Mucosa of descending colon (tissue), 3 donors: ENCODE results near the gene NEMP2. TPM values are rescaled to one million over a fixed set of nuclear protein-coding genes. Genes with fewer than 3 reads are reported as not detected.

Source experiments
- ATAC-seq: fragments of 200-7000 bp; cut with Tn5 transposase; one replicate; pipeline ENCODE4 v1.9.1; 2020; ENCODE audit warnings: mild to moderate bottlenecking, moderate library complexity
- DNase-seq, 3 donors: peaks; one replicate each; pipeline ENCODE4 v3.0.0-alpha.2; 2020
- H3K36me3 ChIP-seq: fragments of 200-600 bp; one replicate; pipeline ENCODE4 v1.8.0; 2021; ENCODE audit warnings: low read depth, mild to moderate bottlenecking
- H3K4me1 ChIP-seq: fragments of 200-600 bp; one replicate; pipeline ENCODE4 v1.8.0; 2021; ENCODE audit warnings: low read depth, mild to moderate bottlenecking
- H3K4me3 ChIP-seq: fragments of 200-600 bp; one replicate; pipeline ENCODE4 v1.8.0; 2021; ENCODE audit warnings: mild to moderate bottlenecking
- H3K9me3 ChIP-seq: fragments of 200-600 bp; one replicate; pipeline ENCODE4 v1.8.0; 2021; ENCODE audit warnings: mild to moderate bottlenecking
- CTCF ChIP-seq: fragments of 200-600 bp; IDR thresholded peaks from one replicate; pipeline ENCODE4 v1.8.0; 2022; ENCODE audit warnings: antibody characterized with exemption, mild to moderate bottlenecking
- intact Hi-C, 2 donors: fragments of 100-400 bp; cut with DNase I in 1 of 2; cut with micrococcal nuclease in 1 of 2; formaldehyde crosslinking; loops; one replicate each; pipeline versions ENCODE4 v1.11.0 to v1.11.1; 2022; cut with DNase I, micrococcal nuclease
- total RNA-seq, 3 donors: library from RNA; stranded (reverse); fragmentation: NEBNext Ultra II Directional in 2 of 3; extraction: Animal tissue kit (Norgen Biotek cat#: 25700) in 2 of 3; gene quantifications; one replicate each; pipeline versions ENCODE4 v1.2.1 to v1.2.4, GENCODE V29; 2021 to 2023
- donor health status: DM: no; HTN: no; CAD: no; lungs with moderate emphysema.
- donor health status: DM: no; HTN: no; CAD: no.
- donor health status: DM: no; HTN: yes; CAD: no.

Gene NEMP2
- total RNA-seq, 3 donors from 2014 or later = 1.7 to 4.1 (median 4.0) TPM

GRCh38 chr2:190579915-190580846, 45.7 kb upstream of the NEMP2 start:
- intact Hi-C loops = no loop called here
- Histone ChIP-seq H3K4me1 (peaks cover 28% of the 10 kb centered on the region), H3K9me3 (no peaks in the 10 kb centered on the region), H3K4me3 (no peak overlapping the region), H3K36me3 (no peaks in the 10 kb centered on the region)
- no peak for ATAC-seq
- no peak for TF ChIP-seq CTCF
- DNase-seq = no peak

- TF ChIP-seq CTCF = no peak
- DNase-seq (no peak), ATAC-seq (no peak)
- Histone ChIP-seq H3K9me3 (no peaks in the 10 kb centered on the region), H3K4me3 (no peak overlapping the region), H3K36me3 (no peaks in the 10 kb centered on the region), H3K4me1 (peaks cover 28% of the 10 kb centered on the region)
- intact Hi-C loops = no loop called here
Observed at GRCh38 chr2:190579058-190579410, 44.5 kb upstream of the NEMP2 start.

- peaks cover 28% of the 10 kb centered on the region for H3K4me1 ChIP-seq
- peak in 2 of 3 donors; percentile 64 to 84 for DNase-seq
- no peak overlapping the region for H3K4me3 ChIP-seq
- intact Hi-C loops = no loop called here
- H3K9me3 ChIP-seq = no peaks in the 10 kb centered on the region
- peak; percentile 94 for ATAC-seq
- H3K36me3 ChIP-seq = no peaks in the 10 kb centered on the region
- TF ChIP-seq CTCF = no peak
Observed at GRCh38 chr2:190578158-190579057, 43.9 kb upstream of the NEMP2 start.

GRCh38 chr2:190576573-190576972, 42.1 kb upstream of the NEMP2 start:
- DNase-seq = no peak
- Histone ChIP-seq H3K4me3 (no peak overlapping the region), H3K36me3 (no peaks in the 10 kb centered on the region), H3K4me1 (peaks cover 28% of the 10 kb centered on the region), H3K9me3 (no peaks in the 10 kb centered on the region)
- intact Hi-C loops = no loop called here
- ATAC-seq = peak; percentile 63
- TF ChIP-seq CTCF = no peak

GRCh38 chr2:190575263-190575662, 40.7 kb upstream of the NEMP2 start:
- H3K9me3 ChIP-seq = no peaks in the 10 kb centered on the region
- ATAC-seq = no peak
- intact Hi-C loops = no loop called here

More at GRCh38 chr2:190575263-190575662, 40.7 kb upstream of the NEMP2 start:
- Histone ChIP-seq H3K4me1 (peaks cover 28% of the 10 kb centered on the region), H3K4me3 (no peak overlapping the region), H3K36me3 (no peaks in the 10 kb centered on the region)
- DNase-seq = no peak
- no peak for TF ChIP-seq CTCF
